IPS-NIHi11 (cell line): ENCODE data around the gene CDC73.
"Not testable (repeated sequence)": the region's sequence is repeated elsewhere in the genome, so short reads cannot be mapped to it uniquely, and the experiment has no call there.

Source experiments
- DNase-seq: peaks from one replicate; pipeline ENCODE4 v3.0.0; 2012; ENCODE audit warnings: mixed read lengths, low spot score

The CDC73 gene

GRCh38 chr1:193114485-193115095 lies 7.2 kb upstream of the CDC73 start:
- DNase-seq = no peak

- no peak for DNase-seq
Observed at GRCh38 chr1:193115629-193116227, 6.1 kb upstream of the CDC73 start.

- not testable (repeated sequence) for DNase-seq
Observed at GRCh38 chr1:193117167-193117566, 4.7 kb upstream of the CDC73 start.

- no peak for DNase-seq
Observed at GRCh38 chr1:193118194-193118593, 3.6 kb upstream of the CDC73 start.

DNA sequence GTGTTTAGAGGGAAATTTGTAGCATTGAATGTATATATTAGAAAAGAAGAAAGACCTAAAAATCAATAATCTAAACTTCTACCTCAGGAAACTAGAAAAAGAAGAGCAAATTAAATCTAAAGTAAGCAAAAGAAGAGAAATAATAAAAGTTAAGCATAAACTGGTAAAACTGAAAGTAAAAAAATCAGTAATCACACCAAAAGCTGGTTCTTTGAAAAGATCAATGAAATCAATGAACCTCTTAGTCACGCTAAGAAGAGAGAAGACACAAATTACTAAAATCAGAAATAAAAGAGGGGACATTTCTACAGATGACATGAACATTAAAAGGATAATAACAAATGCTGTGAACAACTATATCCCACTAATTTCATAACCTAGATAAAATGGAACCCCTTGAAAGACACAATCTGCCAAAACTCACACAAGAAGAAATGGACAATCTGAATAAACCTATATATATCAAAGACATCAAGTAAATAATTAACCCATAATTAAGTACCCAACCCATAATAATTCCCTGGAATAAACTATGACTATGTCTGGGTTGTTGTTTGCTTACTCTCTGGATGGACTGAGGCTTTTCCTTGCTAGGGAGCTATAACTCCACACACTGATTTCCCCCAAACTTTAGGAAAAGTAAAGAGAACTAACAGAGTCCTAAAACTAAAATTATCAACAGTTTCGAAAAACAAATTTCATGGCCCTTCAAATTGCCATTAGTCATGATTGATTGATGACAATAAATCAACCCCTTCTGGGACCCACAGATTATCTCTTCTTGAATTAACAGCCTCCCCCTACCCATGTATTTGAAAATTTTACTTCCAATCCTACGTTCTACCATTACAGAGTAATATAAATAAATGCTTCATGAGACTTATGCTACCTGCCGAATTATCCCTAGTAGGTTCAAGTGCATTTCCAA lies 2.8 kb upstream of the CDC73 start:
- DNase-seq = no peak

DNA sequence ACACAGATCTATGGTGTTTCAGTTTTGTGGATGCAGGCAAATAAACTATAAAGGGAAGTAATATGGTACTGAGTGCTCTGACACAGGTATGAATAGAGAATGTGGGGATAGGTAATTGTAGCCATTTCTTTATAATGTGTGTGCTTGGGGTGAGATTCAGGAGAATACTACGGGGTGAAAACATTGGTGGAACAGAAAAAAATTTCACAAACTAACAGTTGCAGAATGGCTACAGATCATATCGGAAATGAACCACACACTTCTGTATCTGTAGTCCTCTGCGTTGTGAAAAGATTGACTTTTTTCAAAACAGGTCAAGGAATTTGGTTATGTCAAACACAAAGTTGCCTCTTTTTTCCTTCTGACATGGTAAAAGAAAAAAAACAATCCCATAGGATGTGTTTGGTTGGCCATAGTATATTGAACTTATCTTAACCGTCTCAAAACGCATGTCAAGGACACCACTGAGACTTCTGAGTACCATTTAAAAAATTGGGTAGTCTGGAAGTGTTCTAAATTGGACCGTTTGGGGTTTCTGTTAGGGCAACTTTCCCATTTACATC lies 1.1 kb upstream of the CDC73 start:
- DNase-seq = no peak

DNA sequence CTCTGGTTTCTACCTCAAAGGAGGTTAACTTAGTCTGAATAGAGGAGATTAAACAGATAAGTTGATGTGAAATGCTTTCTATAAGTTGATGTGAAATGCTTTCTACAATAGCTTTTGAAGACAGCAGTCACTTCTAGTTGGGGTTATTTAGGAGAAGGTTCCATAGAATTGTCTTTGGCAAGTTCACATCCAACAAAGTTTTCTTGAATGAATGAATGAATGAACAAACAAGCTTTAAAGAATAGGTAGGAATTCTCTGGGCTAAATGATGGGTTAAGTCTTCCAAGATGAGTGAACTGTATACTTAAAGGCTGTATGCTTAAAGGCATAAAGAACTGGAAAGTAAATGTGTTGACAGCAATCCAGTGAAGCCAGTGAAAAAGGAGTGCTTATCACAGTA lies 1.9 kb downstream of the CDC73 start:
- DNase-seq = no peak

DNA sequence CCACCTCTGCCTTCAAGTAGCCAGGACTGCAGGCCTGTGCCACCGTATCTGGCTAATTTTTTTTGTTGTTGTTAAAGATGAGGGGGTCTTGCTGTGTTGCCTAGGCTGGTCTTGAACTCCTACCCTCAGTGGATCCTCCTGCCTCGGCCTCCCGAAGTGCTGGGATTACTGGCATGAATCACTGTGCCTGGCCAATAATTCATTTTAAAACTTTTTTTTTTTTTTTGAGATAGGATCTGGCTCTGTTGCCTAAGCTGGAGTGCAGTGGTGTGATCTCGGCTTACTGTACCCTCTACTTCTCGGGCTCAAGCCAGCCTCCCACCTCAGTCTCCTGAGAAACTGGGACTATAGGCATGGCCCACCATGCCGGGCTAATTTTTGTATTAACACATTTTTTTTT lies 3.5 kb downstream of the CDC73 start:
- no peak for DNase-seq

- no peak for DNase-seq
Observed at GRCh38 chr1:193131266-193131860, 9.5 kb downstream of the CDC73 start.

GRCh38 chr1:193140254-193140653 lies 18.4 kb downstream of the CDC73 start:
- DNase-seq = no peak

- DNase-seq = no peak
Observed at GRCh38 chr1:193141804-193142203, 20.0 kb downstream of the CDC73 start.

- no peak for DNase-seq
Observed at GRCh38 chr1:193142409-193142808, 20.6 kb downstream of the CDC73 start.

DNA sequence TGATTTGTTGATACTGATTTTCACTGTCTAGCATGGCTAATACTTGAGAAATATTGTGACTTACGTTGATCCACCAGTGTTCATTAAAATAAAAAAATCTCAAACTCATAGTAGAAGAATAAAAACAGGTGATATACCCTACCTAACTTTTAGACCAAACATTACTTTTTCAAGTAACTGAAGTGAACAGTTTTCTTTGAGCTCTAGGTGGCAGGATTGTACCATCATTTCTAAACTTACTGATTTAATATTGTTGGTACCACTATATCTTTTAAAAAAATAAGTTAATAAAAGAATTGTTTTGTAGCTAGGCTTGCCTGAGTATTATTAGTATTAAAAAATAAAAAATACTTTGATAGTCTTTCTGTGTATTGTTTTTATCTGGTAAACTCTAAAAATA lies 21.5 kb downstream of the CDC73 start:
- DNase-seq = no peak

GRCh38 chr1:193144361-193144938 lies 22.6 kb downstream of the CDC73 start:
- DNase-seq = no peak

DNA sequence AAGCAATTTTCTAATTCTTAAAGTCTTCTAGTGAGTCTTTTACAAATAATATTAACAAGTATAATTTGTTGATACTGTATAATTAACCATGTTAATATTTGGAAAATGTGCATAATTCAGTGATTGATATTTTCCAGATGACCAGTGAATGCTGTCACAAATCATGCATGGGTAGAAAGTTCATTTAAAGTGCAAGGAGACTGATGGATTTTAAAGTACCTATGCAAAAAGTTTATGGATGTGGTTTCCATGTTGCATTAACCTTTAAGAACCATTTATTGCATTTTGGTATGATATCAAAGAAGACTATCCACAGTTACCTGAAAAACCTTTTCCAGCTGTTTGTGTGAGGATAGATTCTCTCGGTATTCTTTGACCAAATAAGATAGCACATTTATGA lies 23.2 kb downstream of the CDC73 start:
- DNase-seq = no peak

- no peak for DNase-seq
Observed at GRCh38 chr1:193156117-193156821, 34.4 kb downstream of the CDC73 start.

DNA sequence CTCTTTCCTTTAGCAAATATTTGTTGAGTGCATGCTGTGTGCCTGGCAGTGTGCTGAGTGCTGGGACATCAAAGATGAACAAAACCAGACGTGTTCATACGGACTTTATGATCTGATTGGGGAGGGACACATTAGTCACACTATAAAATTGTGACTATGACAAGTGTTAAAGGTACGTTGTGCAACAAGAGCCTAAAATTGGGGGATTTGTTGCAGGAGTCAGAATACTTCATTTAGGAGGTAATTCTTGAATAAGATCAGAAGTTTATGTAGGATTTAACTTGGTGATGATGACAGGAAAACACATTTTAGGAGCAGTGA lies 35.0 kb downstream of the CDC73 start:
- no peak for DNase-seq

- no peak for DNase-seq
Observed at GRCh38 chr1:193157360-193157759, 35.5 kb downstream of the CDC73 start.

GRCh38 chr1:193176113-193176512 lies 54.3 kb downstream of the CDC73 start:
- DNase-seq = no peak

DNA sequence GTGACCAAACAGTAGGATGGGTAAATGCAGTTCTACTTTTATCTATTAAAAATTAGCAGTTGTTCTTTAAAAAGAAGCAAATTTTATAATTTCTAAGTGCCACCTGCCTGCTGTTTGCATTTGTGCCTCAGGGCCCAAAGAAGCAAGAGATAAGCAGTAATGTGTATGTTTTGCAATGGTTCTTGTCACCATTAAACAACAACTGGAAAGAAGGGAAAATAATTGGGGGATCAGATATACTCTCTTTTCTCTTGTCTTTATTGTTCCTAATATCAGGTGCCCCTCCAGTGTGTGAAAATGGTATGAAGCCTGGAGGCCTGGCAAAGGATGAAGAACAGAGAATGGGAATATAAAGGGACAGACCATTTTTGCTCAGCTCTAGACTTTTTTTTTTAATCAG lies 55.0 kb downstream of the CDC73 start:
- DNase-seq = no peak

DNA sequence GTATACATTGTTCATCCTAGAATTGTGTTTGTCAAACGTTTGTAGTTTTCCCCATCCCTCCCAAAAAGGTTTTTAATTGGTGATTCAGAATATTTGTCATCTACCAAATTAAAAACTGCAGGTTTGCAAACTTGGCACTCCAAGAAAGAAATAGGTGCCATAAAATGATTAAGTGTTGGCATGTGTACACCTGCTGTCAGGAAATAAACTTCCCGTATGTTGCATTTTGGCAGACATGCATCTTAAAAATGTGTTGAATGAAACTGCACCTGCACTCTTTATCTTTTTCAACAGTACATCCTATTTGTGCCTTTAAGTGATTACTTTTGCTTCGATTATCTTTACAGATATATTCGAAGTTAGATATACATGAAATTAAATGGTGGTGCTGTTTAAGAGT lies 57.3 kb downstream of the CDC73 start:
- DNase-seq = no peak

GRCh38 chr1:193181536-193181935 lies 59.7 kb downstream of the CDC73 start:
- no peak for DNase-seq
